Hair follicular keratinocyte (primary cell): ENCODE data around the gene MTMR3. TPM values are rescaled to one million over a fixed set of nuclear protein-coding genes. Genes with fewer than 3 reads are reported as not detected.

ENCODE experiments used
- total RNA-seq: library from RNA; depleted of rRNA; stranded (reverse); fragments of >200 nt; gene quantifications from 2 replicates; pipeline ENCODE4 v1.2.3, GENCODE V29; 2015

Gene MTMR3
- 14.5 and 27.4 TPM in 2 replicates for total RNA-seq

GRCh38 chr22:29883045-29883774, at the start of gene MTMR3:
MTMR3 (plus strand) TSS chr22:29883174; CDS start chr22:29971060, 87,886 bp downstream.

GRCh38 chr22:29837741-29838598, 45.0 kb upstream of the MTMR3 start, which contains the start of gene ASCC2:
ASCC2 (minus strand) TSS chr22:29838274; CDS start chr22:29832325, 5,949 bp downstream.

DNA sequence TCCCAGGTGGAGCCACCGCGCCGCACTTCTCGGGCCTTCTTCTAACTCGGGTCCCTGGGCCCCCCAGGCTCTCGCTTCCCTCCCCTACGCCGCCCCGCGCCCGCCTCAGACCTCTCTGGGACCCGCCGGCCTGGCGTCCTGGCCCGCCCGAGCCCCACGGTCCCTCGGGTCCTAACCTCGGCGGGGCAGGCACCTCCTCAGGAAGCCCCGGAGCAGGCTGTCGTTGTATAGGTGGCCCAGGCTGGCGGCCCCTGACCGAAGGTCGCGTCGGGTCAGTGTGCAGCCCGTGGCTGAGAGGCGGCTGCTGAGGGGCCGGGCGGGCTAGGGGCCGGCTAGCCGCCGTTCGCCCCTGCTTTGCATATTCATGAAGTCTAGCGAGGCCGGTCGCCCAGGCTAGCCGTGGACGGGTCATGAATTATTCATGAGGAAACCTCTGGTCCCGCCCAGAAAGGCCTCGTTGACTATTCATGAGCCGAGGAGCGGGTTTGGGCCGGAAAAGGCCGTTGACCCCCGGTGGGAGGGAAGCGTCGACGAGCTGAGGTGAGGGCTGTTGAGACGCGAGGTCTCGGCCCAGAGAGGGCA, 197.1 kb downstream of the MTMR3 start, which contains the start of gene HORMAD2:
TSS of gene HORMAD2 (plus strand) at position 513 of the 582 bp plus-strand sequence. CDS start 13,489 bp downstream, outside the sequence.

Other genes starting within 250 kb of the MTMR3 start
- not detected in 2 replicates for gene CABP7, start 163.2 kb upstream of the MTMR3 start, total RNA-seq
- gene ZMAT5, start 116.2 kb upstream of the MTMR3 start, total RNA-seq, result 13.0 and 20.0 TPM in 2 replicates
- gene UQCR10, start 115.8 kb upstream of the MTMR3 start, total RNA-seq, result 104 and 110 TPM in 2 replicates
- 31.4 and 36.1 TPM in 2 replicates for gene ASCC2, start 44.9 kb upstream of the MTMR3 start, total RNA-seq
- gene HORMAD2, start 197.3 kb downstream of the MTMR3 start, total RNA-seq, result not detected in 2 replicates